Measurements from ENCODE around the gene AHDC1.
"Not testable (repeated sequence)": the region's sequence is repeated elsewhere in the genome, so short reads cannot be mapped to it uniquely, and the experiment has no call there.

Gene AHDC1, protein sequence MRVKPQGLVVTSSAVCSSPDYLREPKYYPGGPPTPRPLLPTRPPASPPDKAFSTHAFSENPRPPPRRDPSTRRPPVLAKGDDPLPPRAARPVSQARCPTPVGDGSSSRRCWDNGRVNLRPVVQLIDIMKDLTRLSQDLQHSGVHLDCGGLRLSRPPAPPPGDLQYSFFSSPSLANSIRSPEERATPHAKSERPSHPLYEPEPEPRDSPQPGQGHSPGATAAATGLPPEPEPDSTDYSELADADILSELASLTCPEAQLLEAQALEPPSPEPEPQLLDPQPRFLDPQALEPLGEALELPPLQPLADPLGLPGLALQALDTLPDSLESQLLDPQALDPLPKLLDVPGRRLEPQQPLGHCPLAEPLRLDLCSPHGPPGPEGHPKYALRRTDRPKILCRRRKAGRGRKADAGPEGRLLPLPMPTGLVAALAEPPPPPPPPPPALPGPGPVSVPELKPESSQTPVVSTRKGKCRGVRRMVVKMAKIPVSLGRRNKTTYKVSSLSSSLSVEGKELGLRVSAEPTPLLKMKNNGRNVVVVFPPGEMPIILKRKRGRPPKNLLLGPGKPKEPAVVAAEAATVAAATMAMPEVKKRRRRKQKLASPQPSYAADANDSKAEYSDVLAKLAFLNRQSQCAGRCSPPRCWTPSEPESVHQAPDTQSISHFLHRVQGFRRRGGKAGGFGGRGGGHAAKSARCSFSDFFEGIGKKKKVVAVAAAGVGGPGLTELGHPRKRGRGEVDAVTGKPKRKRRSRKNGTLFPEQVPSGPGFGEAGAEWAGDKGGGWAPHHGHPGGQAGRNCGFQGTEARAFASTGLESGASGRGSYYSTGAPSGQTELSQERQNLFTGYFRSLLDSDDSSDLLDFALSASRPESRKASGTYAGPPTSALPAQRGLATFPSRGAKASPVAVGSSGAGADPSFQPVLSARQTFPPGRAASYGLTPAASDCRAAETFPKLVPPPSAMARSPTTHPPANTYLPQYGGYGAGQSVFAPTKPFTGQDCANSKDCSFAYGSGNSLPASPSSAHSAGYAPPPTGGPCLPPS (N-terminal part only)

GRCh38 chr1:27603681-27604578, at the start of gene AHDC1:
AHDC1 (minus strand) TSS chr1:27604144; CDS start chr1:27552115, 52,029 bp downstream.
- DNase-seq (ENCODE audit: low read depth in 2 of 2), result peak; percentile 79 to 81

DNA sequence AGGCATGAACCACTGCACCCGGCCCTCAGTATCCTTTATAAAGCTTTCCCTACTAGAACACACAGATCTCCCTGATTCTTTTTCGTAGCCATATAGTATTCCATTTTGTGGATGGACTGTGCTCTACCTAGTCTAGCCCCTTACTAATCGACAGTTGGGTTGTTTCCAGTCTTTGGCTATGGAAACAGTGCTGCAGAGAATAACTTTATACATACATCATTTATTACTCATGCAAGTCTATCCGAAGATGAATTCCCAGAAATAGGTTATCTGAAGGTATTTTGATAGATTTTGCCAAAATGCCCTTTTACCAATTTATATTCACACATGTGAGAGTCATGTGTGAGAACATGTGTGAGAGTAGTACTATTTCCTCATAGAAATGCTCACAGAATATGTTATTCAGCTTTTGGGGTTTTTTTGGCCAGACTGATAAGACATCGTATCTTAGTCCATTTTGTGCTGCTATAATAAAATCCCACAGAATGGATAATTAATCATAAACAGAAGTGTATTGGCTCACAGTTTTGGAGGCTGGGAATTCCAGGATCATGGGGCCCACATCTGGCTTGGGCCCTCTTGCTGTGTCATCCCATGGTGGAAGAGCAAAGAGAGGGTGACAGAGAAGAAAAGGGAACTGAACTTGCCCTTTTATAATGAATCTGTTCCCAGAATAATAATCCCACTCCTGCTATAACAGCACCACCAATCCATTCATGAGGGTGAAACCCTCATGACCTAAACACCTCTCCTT, 48.3 kb upstream of the AHDC1 start:
- DNase-seq (ENCODE audit: low read depth in 2 of 2), result no peak

- DNase-seq (ENCODE audit: low read depth in 2 of 2), result no peak
Observed at GRCh38 chr1:27650539-27651175, 46.7 kb upstream of the AHDC1 start.

GRCh38 chr1:27650171-27650538, 46.2 kb upstream of the AHDC1 start:
- no peak for DNase-seq (ENCODE audit: low read depth in 2 of 2)

DNA sequence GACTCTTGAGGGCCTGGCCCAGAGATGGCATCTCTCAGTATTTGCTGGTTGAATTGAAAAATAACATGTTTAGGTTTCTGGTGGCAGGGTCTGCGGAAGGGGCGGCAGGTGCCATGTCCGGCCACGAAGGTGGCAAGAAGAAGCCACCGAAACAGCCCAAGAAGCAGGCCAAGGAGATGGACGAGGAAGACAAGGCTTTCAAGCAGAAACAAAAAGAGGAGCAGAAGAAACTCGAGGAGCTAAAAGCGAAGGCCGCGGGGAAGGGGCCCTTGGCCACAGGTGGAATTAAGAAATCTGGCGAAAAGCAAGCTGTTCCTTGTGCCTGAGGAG, 45.3 kb upstream of the AHDC1 start:
- no peak for DNase-seq (ENCODE audit: low read depth in 2 of 2)

DNA sequence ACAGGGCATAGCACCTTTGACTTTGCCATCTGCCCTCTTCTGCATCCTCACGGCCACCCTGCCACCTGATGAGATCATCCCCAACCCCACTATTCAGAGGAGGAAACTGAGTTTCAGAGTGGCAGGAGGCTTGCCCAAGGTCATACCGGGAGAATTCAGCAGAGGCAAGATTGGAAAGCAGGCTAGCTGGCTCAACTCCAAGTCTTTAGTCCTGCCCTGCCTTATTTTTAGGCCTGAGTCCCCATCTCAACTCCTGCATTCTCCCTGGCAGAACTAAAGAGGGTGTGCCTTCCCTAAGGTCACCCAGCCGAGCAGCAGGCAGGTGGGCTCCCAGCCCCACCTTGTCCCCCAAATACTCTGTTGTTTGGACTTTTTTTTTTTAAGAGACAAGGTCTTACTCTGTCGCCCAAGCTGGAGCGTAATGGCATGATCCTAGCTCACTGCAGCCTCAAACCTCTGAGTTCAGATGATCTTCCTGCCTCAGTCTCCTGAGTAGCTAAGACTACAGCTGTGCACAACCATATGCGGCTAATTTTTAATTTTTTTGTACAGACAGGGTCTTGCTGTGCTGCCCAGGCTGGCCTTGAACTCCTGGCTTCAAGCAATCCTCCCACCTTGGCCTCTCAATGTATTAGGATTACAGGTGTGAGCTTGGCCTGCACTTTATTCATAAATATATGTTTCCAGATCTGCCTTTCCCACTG, 44.8 kb upstream of the AHDC1 start:
- no peak for DNase-seq (ENCODE audit: low read depth in 2 of 2)

GRCh38 chr1:27647328-27647727, 43.4 kb upstream of the AHDC1 start:
- no peak for DNase-seq (ENCODE audit: low read depth in 2 of 2)

GRCh38 chr1:27646676-27647075, 42.7 kb upstream of the AHDC1 start:
- DNase-seq (ENCODE audit: low read depth in 2 of 2), result no peak

DNA sequence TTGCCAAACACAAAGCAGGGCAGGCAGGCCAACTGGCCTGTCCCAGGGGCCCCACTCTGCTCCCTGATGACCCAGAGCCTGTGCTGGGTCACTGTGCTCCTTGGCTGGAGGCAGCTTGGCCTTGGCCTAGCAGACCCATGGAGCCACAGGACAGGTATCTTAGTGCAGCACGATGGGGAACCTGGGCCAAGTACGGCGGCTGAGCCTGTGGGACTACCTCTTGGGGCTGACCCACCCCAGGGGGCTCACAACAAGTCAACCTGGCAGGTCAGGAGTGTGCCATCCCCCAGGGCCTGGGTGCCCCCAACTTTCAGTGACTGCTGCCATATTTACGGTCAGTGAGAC, 41.1 kb upstream of the AHDC1 start:
- DNase-seq (ENCODE audit: low read depth in 2 of 2), result no peak

GRCh38 chr1:27644369-27645070, 40.6 kb upstream of the AHDC1 start:
- no peak for DNase-seq (ENCODE audit: low read depth in 2 of 2)

- no peak for DNase-seq (ENCODE audit: low read depth in 2 of 2)
Observed at GRCh38 chr1:27643600-27644368, 39.8 kb upstream of the AHDC1 start.

DNA sequence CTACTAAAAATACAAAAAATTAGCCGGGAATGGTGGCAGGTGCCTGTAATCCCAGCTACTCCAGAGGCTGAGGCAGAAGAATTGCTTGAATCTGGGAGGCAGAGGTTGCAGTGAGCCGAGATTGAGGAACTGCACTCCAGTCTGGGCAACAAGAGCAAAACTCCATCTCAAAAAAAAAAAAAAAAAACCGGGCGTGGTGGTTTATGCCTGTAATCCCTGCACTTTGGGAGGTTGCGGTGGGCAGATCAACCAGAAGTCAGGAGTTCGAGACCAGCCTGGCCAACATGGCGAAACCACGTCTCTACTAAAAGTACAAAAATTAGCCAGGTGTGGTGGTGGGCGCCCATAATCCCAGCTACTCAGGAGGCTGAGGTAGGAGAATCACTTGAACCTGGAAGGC, 36.6 kb upstream of the AHDC1 start:
- DNase-seq (ENCODE audit: low read depth in 2 of 2), result not testable (repeated sequence)

GRCh38 chr1:27638805-27639204, 34.9 kb upstream of the AHDC1 start:
- no peak for DNase-seq (ENCODE audit: low read depth in 2 of 2)

GRCh38 chr1:27638047-27638734, 34.2 kb upstream of the AHDC1 start:
- no peak for DNase-seq (ENCODE audit: low read depth in 2 of 2)

- DNase-seq (ENCODE audit: low read depth in 2 of 2), result no peak
Observed at GRCh38 chr1:27635396-27636142, 31.6 kb upstream of the AHDC1 start.

- no peak for DNase-seq (ENCODE audit: low read depth in 2 of 2)
Observed at GRCh38 chr1:27634985-27635367, 31.0 kb upstream of the AHDC1 start, which contains the start of gene FGR. FGR (minus strand) TSS chr1:27635185; CDS start chr1:27623916, 11,269 bp downstream.

All from stimulated activated CD8-positive, alpha-beta memory T cell treated with anti-CD3 and anti-CD28 coated beads, Interleukin-15, amount 100 ng/mL, for 4 hours (primary cell).